Activated CD4-positive, CD25-positive, alpha-beta regulatory T cell (primary cell): ENCODE results near the gene COQ4.

Experiments
- DNase-seq, 4 experiments: peaks; one replicate each; lab custom pipeline; 2025; lab: John Stamatoyannopoulos, UW

Gene COQ4

GRCh38 chr9:128340691-128341434 lies 18.2 kb downstream of the COQ4 start:
- DNase-seq, result no peak

GRCh38 chr9:128341435-128341849 lies 18.8 kb downstream of the COQ4 start:
- peak; percentile 29 to 50 (median 38) for DNase-seq

- no peak for DNase-seq
Measured at GRCh38 chr9:128342971-128343680, 20.5 kb downstream of the COQ4 start.

GRCh38 chr9:128343855-128344254 lies 21.2 kb downstream of the COQ4 start:
- DNase-seq, result no peak

GRCh38 chr9:128344931-128345605 lies 22.4 kb downstream of the COQ4 start:
- DNase-seq, result no peak

- DNase-seq, result no peak
Measured at GRCh38 chr9:128349125-128349524, 26.5 kb downstream of the COQ4 start.

GRCh38 chr9:128349772-128350171 lies 27.1 kb downstream of the COQ4 start:
- no peak for DNase-seq

- no peak for DNase-seq
Measured at GRCh38 chr9:128355451-128355850, 32.8 kb downstream of the COQ4 start.

GRCh38 chr9:128358090-128358489 lies 35.5 kb downstream of the COQ4 start:
- DNase-seq, result no peak

- DNase-seq, result no peak
Measured at GRCh38 chr9:128358861-128359260, 36.2 kb downstream of the COQ4 start.

- no peak for DNase-seq
Measured at GRCh38 chr9:128360826-128361225, 38.2 kb downstream of the COQ4 start.

GRCh38 chr9:128361296-128361985 lies 38.8 kb downstream of the COQ4 start:
- no peak for DNase-seq

- peak; percentile 30 to 43 (median 35) for DNase-seq
Measured at GRCh38 chr9:128361986-128362646, 39.5 kb downstream of the COQ4 start.

GRCh38 chr9:128362774-128363173 lies 40.1 kb downstream of the COQ4 start:
- no peak for DNase-seq

- DNase-seq, result no peak
Measured at GRCh38 chr9:128365525-128365924, 42.9 kb downstream of the COQ4 start.

GRCh38 chr9:128369024-128369706 lies 46.5 kb downstream of the COQ4 start:
- no peak for DNase-seq

- DNase-seq, result no peak
Measured at GRCh38 chr9:128370367-128370751, 47.7 kb downstream of the COQ4 start.

- peak; percentile 87 to 94 (median 90) for DNase-seq
Measured at GRCh38 chr9:128370752-128371629, 48.4 kb downstream of the COQ4 start, which contains the start of gene URM1. Gene URM1, plus strand, starts transcription at chr9:128371374. Its CDS starts 7 bp downstream, at chr9:128371381.

GRCh38 chr9:128371630-128372117 lies 49.0 kb downstream of the COQ4 start:
- DNase-seq, result no peak

- no peak for DNase-seq
Measured at GRCh38 chr9:128372188-128372641, 49.6 kb downstream of the COQ4 start.
